IPS-18c (cell line): ENCODE measurements around the gene CXXC5.
A peak's percentile ranks its signal among the peaks of the same experiment; 100 is the strongest.

Source experiments
- H3K4me3 ChIP-seq: 2 replicates; pipeline ENCODE4 v1.7.0; 2013; ENCODE audit warnings: low read depth, mild to moderate bottlenecking, low read length, moderate library complexity; ENCODE audit not compliant: insufficient read depth
- H3K9me3 ChIP-seq: one replicate; pipeline ENCODE4 v1.6.1; 2013; ENCODE audit warnings: mild to moderate bottlenecking, low read length, moderate library complexity; ENCODE audit not compliant: control insufficient read depth, insufficient read depth

CXXC5 gene

DNA sequence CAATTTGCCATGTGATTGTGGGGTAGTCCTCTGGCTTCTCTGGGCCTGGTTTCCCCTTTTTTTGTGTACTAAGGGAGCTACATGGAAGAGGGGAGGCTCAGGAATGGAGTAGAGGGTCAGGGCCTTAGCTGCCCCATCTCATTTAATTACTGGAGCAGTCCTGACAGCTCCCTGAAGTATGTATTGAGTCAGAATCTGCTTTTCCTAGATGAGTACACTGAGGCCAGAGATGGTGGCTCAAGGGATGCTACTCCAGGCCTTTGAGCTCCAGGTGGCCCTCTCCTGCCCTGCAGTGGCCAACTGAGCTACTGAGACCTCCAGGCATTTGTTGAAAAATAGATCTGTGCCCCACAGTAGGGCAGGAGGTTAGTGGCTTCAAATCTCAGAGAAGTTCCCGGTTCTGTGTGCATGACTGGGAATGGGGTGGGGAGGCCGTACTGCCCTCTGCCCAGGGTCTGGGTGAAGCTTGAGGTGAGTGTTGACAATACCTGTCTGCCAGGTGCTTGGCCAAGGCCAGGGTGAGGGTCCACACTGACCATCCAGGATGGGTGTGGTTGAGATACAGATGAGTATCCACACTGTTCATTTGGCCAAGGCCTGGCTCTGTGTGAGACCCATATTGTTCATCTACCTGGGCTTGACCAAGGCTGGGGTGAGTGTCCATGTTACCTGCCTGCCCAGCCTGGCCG is 45.7 kb downstream of the CXXC5 start:
- H3K4me3 ChIP-seq = no peak overlapping the region
- H3K9me3 ChIP-seq = peaks cover 2% of the 10 kb centered on the region

DNA sequence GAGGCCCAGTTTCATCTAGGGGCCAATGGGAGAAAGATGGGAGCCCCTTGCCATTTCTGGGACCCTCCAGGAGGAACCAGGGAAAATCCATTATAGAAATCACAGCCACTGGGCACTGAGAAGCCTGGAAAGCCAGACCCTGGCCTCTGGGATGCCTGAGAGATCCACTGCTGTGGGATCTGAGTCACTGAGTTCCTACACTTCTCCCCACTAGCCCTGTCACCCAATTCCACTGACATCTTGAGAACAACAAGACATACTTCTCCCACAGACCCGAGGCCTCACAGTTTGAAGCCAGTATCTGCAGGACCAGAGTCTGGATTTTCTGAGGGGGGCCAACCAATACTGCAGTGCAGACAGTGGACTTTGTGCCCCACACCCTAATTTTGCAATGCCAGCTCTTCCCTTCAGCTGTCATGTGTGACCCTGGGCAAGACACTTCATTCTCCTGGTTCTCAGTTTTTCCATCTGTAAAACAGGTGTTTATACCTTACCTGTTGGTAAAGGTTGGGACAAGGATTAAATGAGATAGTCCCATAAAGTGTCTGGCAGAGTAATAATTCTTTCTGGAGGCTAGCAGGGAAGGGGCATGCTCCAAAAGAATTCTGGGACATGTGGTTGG is 46.5 kb downstream of the CXXC5 start:
- no peak overlapping the region for H3K4me3 ChIP-seq
- H3K9me3 ChIP-seq = peaks cover 2% of the 10 kb centered on the region

- Histone ChIP-seq H3K4me3 (no peak overlapping the region), H3K9me3 (no peaks in the 10 kb centered on the region)
These were observed 47.0 kb downstream of the CXXC5 start for GRCh38 chr5:139695178-139695573.

GRCh38 chr5:139696167-139696893 is 48.2 kb downstream of the CXXC5 start:
- peak overlapping the region; percentile 47; the same call in 1 of the 2 replicates for H3K4me3 ChIP-seq
- no peaks in the 10 kb centered on the region for H3K9me3 ChIP-seq

DNA sequence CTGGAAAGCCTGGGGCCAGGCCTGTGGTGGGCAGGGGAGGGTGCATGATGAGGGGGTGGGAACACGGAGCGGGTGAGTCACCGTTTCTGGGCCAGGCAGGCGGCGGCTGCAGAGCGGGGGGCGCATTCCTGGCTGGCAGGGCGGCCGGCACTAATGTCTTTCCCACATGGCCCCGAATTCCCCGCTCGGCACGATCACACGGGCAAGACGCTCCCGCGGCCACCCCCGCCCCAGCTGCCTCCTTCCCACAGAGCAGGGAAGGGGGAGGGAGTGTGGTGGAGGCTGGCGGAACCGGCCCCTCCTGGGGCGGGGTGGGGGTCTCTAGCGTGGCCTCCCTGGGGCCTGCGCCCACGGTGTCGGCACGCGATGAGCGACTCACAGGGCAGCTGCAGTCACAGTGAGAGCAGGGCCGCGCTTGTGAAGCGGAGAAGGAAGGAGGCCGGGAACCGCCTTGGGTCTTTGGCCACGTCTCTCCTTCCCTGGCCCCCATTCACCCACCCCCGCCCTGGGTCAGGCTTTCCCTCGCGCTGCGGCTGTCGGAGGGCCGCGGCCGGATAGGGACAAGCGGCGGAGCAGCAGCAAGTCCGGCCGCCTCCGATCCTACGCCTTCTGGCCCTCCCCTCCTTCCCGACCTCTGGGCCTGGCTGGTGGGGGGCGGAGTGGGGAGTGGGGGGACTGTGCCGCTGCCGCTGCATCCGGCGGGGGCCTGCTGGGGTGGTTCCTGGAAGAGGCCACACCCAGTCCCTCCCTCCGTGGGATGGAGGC is 48.9 kb downstream of the CXXC5 start:
- H3K4me3 ChIP-seq = peak overlapping the region; percentile 47
- H3K9me3 ChIP-seq = no peaks in the 10 kb centered on the region

GRCh38 chr5:139698490-139699146 is 50.5 kb downstream of the CXXC5 start:
- no peaks in the 10 kb centered on the region for H3K9me3 ChIP-seq
- peak overlapping the region; percentile 16; the same call in 1 of the 2 replicates for H3K4me3 ChIP-seq

DNA sequence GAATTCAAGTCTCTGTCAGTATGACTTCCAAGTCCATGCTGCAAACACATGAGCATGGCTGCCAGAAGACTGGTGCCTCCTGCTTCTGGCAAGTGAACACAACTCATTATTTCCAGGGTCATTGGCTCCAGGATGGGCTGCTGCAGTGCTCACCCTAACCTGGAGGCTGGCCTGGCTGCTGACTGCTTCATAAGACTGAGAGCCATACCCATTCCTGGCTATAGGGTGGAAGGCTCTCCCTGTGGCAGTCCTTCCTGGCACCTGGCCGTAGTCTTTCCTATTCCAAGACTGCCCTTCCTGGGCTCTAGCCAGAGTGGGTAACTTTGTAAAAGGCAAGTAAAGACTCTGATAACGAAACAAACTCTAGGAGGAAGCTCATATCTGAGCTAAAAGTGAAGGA is 51.2 kb downstream of the CXXC5 start:
- no peak overlapping the region for H3K4me3 ChIP-seq
- H3K9me3 ChIP-seq = no peaks in the 10 kb centered on the region

DNA sequence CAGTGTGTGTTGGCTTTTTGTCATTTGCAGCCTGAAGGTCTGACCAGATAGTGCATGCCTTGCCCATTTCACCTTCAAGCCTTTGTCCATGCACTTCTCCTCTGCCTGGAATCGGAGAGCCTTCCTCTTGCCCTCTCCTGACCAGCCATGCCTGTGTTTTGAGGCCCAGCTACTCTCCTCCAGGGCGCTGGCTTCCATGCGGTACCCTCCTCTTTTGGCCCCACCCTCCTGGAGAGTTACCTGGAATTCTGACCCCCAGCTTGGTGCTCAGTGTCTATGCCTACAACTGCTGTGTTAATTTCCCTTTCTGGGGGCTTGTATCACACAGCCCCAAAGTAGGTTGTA is 52.5 kb downstream of the CXXC5 start:
- Histone ChIP-seq H3K9me3 (no peaks in the 10 kb centered on the region), H3K4me3 (no peak overlapping the region)

DNA sequence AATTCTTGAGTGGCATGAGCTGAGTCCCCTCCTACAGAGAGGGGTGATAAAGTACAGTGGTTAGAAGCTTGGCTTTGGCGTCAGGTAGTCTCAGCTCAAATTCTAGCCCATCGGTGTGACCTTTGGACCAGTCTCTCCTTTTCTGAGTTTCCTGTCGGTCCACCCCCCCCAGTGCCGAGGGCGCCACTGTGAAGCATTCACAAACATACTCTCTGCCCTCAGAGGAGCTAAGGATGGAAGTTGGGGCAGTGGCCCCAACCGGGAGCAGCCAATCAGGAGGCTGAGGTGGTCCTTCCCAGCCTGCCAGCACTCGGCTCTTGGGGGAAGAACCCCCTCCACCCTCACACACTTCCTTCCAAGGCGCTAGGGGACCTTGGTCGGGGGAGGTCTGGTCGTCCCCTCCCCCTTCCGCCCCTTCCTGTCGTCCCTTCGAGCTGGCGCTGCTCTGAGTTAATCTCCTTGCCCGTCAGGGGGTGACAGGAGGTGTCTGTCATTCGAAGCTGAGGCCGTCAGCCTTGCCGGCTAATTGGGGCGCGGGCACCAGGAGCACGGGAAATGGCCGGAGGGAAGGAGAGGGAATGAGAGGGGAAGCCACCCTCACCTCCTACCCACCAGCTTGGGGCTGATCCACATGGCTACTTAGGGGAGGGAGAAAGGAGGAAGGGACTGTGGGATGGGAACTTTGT is 53.0 kb downstream of the CXXC5 start:
- Histone ChIP-seq H3K9me3 (no peaks in the 10 kb centered on the region), H3K4me3 (0 out of 2 replicates have a peak overlapping the region, but pooled peaks have one; percentile 20)

GRCh38 chr5:139702548-139702947 is 54.4 kb downstream of the CXXC5 start:
- H3K4me3 ChIP-seq = no peak overlapping the region
- no peaks in the 10 kb centered on the region for H3K9me3 ChIP-seq

- no peak overlapping the region for H3K4me3 ChIP-seq
- no peaks in the 10 kb centered on the region for H3K9me3 ChIP-seq
These were observed 56.6 kb downstream of the CXXC5 start for GRCh38 chr5:139704748-139705147.

GRCh38 chr5:139705191-139705590 is 57.0 kb downstream of the CXXC5 start:
- H3K4me3 ChIP-seq = no peak overlapping the region
- no peaks in the 10 kb centered on the region for H3K9me3 ChIP-seq

DNA sequence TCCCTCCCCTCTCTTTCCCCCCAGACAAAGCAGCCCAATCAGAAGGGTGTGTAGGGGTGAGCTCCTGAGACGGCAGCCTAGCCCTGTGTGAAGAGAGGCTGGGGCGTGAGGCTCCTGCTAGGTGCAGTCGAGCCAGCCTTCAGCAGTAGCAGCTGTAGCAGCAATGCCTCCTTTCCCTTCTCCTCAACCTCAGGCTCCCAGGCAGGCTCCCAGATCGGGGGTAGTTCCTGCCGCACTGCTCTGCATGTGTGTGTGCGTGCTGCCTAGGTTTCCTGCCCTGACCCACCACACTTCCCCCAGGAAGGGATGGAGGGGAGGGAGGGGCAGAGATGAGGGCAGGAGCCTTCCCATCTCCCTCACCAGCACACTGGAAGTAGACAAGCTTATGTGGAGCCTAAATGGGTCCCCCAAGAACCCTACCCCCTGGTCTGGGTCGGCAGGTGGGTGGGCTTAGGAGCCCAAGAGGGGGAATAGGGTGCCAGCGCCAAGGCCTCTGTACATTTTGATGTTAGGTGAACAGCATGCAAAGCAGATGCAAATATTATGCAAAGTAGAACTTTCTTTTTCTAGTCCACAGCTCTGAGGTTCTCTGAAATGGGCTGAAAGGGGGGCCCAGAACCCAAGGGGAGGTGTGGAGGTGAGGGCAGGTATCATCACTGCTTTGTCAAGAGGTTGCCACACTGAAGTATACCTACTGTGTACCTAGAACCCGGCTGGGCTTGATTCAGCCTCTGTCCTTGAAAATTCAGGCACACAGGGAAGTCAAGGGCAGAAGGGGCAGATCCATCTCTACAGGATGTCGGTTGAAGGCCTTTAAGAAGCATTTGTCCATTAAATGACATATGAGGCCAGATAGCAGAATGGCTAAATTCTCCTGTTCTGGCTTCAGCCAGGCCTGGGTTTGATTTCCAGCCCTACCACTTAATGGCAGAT is 57.8 kb downstream of the CXXC5 start:
- H3K9me3 ChIP-seq = peaks cover 2% of the 10 kb centered on the region
- no peak overlapping the region for H3K4me3 ChIP-seq

GRCh38 chr5:139707445-139708003 is 59.4 kb downstream of the CXXC5 start:
- no peak overlapping the region for H3K4me3 ChIP-seq
- H3K9me3 ChIP-seq = peaks cover 2% of the 10 kb centered on the region

DNA sequence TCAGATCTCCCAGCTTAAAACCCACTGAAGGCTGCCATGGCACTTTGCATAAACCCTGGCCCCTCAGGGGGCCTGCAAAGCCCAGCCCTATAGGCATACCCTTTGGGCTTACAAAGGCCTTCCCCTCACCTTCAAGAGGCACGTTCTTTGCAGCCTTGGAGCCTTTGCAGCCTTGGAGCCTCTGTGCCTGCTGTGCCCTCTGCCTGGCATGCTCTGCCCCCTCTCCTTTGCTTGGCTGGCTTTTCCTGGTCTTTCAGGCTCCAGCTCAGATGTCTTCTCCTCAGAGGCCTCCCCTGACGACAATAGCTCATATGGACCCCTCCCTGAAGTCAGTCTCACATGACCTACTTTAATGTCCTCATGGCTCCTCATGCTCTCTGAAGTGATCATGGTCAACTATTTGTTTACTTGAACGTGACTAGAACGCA is 60.3 kb downstream of the CXXC5 start:
- Histone ChIP-seq H3K4me3 (peak overlapping the region; percentile 45), H3K9me3 (peaks cover 2% of the 10 kb centered on the region)
